Measurements from ENCODE around the gene SALL1.

GRCh38 chr16:51114382-51114781 is 36.7 kb downstream of the SALL1 start:
- TF ChIP-seq CTCF (conservative IDR thresholded peaks at IDR 0.05; ENCODE audit: low read depth, low read length) (no peak), EZH2 (IDR thresholded peaks at IDR 0.05; ENCODE audit: low read length, unreplicated experiment) (no peak)

Data from PC-3 (cell line).